SKM-1 treated with dmso at 0.1 percent for 144 hours (cell line): Measurements from ENCODE around the gene ANO9.
"Not testable (repeated sequence)": the region's sequence is repeated elsewhere in the genome, so short reads cannot be mapped to it uniquely, and the experiment has no call there.

Experiments
- DNase-seq: peaks from one replicate; lab custom pipeline; 2025; ENCODE audit not compliant: unreplicated experiment; lab: John Stamatoyannopoulos, UW

Gene ANO9

GRCh38 chr11:416757-417621 lies 24.8 kb downstream of the ANO9 start:
- DNase-seq = peak; percentile 36

GRCh38 chr11:416051-416756 lies 25.6 kb downstream of the ANO9 start:
- DNase-seq = no peak

- no peak for DNase-seq
Measured at GRCh38 chr11:415640-416041, 26.2 kb downstream of the ANO9 start.

GRCh38 chr11:414318-414857 lies 27.4 kb downstream of the ANO9 start:
- DNase-seq = no peak

- no peak for DNase-seq
Measured at GRCh38 chr11:413120-414081, 28.4 kb downstream of the ANO9 start.

GRCh38 chr11:412641-413119 lies 29.1 kb downstream of the ANO9 start:
- no peak for DNase-seq

GRCh38 chr11:411520-411919 lies 30.3 kb downstream of the ANO9 start:
- not testable (repeated sequence) for DNase-seq

- DNase-seq = not testable (repeated sequence)
Measured at GRCh38 chr11:410711-411110, 31.1 kb downstream of the ANO9 start.

- no peak for DNase-seq
Measured at GRCh38 chr11:409600-410483, 32.0 kb downstream of the ANO9 start.

- no peak for DNase-seq
Measured at GRCh38 chr11:409008-409599, 32.7 kb downstream of the ANO9 start.

GRCh38 chr11:408154-409007 lies 33.4 kb downstream of the ANO9 start:
- no peak for DNase-seq

- DNase-seq = no peak
Measured at GRCh38 chr11:407651-408123, 34.1 kb downstream of the ANO9 start.

- DNase-seq = peak; percentile 75
Measured at GRCh38 chr11:406796-407650, 34.8 kb downstream of the ANO9 start.

- no peak for DNase-seq
Measured at GRCh38 chr11:405954-406795, 35.6 kb downstream of the ANO9 start.

GRCh38 chr11:405323-405953 lies 36.4 kb downstream of the ANO9 start:
- no peak for DNase-seq
